Keratinocyte (primary cell): Measurements from ENCODE around the gene VPREB1.

ENCODE experiments used
- EZH2 ChIP-seq: IDR thresholded peaks from one replicate; pipeline ENCODE4 v1.6.1; 2012; ENCODE audit warnings: inconsistent platforms, mild to moderate bottlenecking, low read length, moderate library complexity
- TF ChIP-seq, protein P1 (sequence below), 3 experiments: IDR thresholded peaks in 1 of 3; conservative IDR thresholded peaks in 1 of 3; optimal IDR thresholded peaks in 1 of 3; 2 replicates in 2 of 3; 3 replicates in 1 of 3; pipeline versions ENCODE3 to v1.5.1; 2011; ENCODE audit warnings: low read length in 3 of 3, mild to moderate bottlenecking in 3 of 3, moderate library complexity in 2 of 3, control low read depth in 1 of 3, inconsistent platforms in 1 of 3; ENCODE audit not compliant: insufficient read depth in 2 of 3; ENCODE audit errors: extremely low read depth in 1 of 3

DNA sequence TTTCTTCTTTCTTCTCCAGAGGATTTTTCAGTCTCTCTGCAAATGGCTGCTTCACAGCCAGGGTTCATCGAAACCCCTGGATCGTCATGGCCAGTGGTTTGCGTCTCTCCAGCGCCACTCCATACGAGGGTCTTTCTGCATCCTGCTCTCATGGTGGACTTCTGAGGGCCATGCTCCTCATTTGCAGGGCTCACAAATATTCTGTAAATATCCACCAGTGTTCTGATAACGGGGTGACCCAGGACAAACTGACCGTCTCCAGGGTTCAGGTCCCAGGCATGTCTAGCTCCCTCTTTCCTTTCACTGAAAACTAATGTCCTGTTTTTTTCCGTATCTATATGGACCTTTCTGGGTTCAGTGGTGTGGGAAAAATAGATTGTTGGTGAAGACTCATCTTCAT lies 15.7 kb upstream of the VPREB1 start:
- no peak for TF ChIP-seq EZH2
- TF ChIP-seq, protein P1, sequence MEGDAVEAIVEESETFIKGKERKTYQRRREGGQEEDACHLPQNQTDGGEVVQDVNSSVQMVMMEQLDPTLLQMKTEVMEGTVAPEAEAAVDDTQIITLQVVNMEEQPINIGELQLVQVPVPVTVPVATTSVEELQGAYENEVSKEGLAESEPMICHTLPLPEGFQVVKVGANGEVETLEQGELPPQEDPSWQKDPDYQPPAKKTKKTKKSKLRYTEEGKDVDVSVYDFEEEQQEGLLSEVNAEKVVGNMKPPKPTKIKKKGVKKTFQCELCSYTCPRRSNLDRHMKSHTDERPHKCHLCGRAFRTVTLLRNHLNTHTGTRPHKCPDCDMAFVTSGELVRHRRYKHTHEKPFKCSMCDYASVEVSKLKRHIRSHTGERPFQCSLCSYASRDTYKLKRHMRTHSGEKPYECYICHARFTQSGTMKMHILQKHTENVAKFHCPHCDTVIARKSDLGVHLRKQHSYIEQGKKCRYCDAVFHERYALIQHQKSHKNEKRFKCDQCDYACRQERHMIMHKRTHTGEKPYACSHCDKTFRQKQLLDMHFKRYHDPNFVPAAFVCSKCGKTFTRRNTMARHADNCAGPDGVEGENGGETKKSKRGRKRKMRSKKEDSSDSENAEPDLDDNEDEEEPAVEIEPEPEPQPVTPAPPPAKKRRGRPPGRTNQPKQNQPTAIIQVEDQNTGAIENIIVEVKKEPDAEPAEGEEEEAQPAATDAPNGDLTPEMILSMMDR (optimal IDR thresholded peaks at IDR 0.05 in 1 of 3, IDR thresholded peaks at IDR 0.05 in 1 of 3, conservative IDR thresholded peaks at IDR 0.05 in 1 of 3; ENCODE audit: extremely low read depth in 1 of 3, insufficient read depth in 2 of 3, low read length in 3 of 3): no peak
